ENCODE results near the gene C8A. TPM values are rescaled to one million over a fixed set of nuclear protein-coding genes. Genes with fewer than 3 reads are reported as not detected.

The C8A gene
- total RNA-seq, 2 donors from 2014 or later = not detected

DNA sequence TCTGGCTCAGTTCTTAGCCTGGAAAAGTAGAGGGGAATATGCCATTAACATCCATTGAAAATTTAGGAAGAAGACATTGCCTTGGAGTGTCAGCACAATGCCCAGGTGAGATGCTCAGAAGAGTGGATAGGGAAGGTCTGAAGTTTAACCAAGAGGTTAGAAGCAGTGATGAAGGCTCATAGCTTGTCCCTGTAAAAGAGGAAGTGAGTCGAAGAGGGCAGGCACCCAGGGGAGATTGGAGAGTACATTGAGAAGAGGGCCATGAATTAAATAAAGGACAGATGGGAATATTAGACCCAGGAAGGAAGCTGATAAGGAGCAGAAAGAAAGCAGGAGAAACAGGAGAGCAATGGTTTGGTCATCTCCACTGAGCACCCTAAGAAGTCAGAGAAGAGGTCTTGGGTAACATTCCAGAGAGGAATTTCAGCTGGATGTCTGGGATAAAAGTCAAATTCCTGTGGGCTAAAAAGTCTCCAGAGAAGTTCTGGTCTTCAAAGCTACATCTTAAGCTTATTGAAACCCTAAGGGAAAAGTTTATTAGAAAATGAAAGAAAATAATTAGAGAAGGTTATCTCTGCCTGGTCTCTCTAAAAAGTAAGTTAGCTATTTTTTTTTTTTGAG is 93.9 kb downstream of the C8A start:
- Mint-ChIP-seq H3K27me3 (ENCODE audit: insufficient read depth) (peaks cover 53% of the 10 kb centered on the region), H3K4me1 (no peaks in the 10 kb centered on the region)
- H3K27me3 ChIP-seq (ENCODE audit: control insufficient read depth, insufficient read depth, low read length, poor library complexity, severe bottlenecking) = peaks cover 25% of the 10 kb centered on the region

DNA sequence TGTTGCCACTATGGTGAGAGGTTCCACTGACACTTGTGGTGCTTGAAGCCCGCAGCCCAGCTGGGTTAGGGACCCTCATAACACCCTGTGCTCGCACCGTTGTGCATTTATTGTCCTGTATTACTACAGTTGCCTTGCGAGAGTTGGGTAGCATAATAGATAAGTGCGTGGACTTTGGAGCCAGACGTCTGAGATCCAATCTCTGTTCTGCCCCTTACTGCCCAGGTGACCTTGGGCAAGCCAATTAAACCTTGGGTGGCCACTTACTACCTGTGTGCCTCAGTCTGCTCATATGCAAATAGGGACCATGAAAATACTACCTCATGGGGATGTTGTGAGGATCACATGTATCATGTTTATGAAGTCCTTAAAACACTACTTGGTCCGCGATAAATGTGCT is 97.9 kb downstream of the C8A start:
- H3K9me3 Mint-ChIP-seq = no peaks in the 10 kb centered on the region
- peaks cover 39% of the 10 kb centered on the region for H3K27me3 Mint-ChIP-seq (ENCODE audit: insufficient read depth)
- Histone ChIP-seq H3K27ac (ENCODE audit: low read depth, low read length) (no peak overlapping the region), H3K36me3 (ENCODE audit: control insufficient read depth, insufficient read depth, low read length) (no peaks in the 10 kb centered on the region), H3K27me3 (ENCODE audit: control insufficient read depth, insufficient read depth, low read length, poor library complexity, severe bottlenecking) (peaks cover 11% of the 10 kb centered on the region), H3K9me3 (ENCODE audit: control insufficient read depth, low read length) (no peaks in the 10 kb centered on the region), H3K4me3 (ENCODE audit: low read length) (no peak overlapping the region), H3K4me1 (ENCODE audit: control insufficient read depth, insufficient read depth, low read length) (no peaks in the 10 kb centered on the region), H3K9ac (ENCODE audit: extremely low read depth, low read length, poor library complexity, severe bottlenecking) (no peak overlapping the region)
- H3K36me3 Mint-ChIP-seq (ENCODE audit: low read depth) = no peaks in the 10 kb centered on the region
- 88 to 95% methylated on average over 8 of the region's 8 CpGs for WGBS, 2 experiments (ENCODE audit: insufficient coverage in 1 of 2, insufficient read length in 1 of 2)
- no peak overlapping the region for H3K4me3 Mint-ChIP-seq
- no peak for DNase-seq
- no peak overlapping the region for H3K27ac Mint-ChIP-seq
- TF ChIP-seq, protein P1, sequence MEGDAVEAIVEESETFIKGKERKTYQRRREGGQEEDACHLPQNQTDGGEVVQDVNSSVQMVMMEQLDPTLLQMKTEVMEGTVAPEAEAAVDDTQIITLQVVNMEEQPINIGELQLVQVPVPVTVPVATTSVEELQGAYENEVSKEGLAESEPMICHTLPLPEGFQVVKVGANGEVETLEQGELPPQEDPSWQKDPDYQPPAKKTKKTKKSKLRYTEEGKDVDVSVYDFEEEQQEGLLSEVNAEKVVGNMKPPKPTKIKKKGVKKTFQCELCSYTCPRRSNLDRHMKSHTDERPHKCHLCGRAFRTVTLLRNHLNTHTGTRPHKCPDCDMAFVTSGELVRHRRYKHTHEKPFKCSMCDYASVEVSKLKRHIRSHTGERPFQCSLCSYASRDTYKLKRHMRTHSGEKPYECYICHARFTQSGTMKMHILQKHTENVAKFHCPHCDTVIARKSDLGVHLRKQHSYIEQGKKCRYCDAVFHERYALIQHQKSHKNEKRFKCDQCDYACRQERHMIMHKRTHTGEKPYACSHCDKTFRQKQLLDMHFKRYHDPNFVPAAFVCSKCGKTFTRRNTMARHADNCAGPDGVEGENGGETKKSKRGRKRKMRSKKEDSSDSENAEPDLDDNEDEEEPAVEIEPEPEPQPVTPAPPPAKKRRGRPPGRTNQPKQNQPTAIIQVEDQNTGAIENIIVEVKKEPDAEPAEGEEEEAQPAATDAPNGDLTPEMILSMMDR (conservative IDR thresholded peaks at IDR 0.05) = no peak
- H3K4me1 Mint-ChIP-seq = peaks cover under 1% of the 10 kb centered on the region

More for the DNA sequence above, 93.9 kb downstream of the C8A start:
- DNase-seq = no peak
- Mint-ChIP-seq H3K27ac (no peak overlapping the region), H3K9me3 (no peaks in the 10 kb centered on the region), H3K4me3 (no peak overlapping the region), H3K36me3 (ENCODE audit: low read depth) (no peaks in the 10 kb centered on the region)
- Histone ChIP-seq H3K4me1 (ENCODE audit: control insufficient read depth, insufficient read depth, low read length) (no peaks in the 10 kb centered on the region), H3K9ac (ENCODE audit: extremely low read depth, low read length, poor library complexity, severe bottlenecking) (no peak overlapping the region), H3K4me3 (ENCODE audit: low read length) (no peak overlapping the region), H3K27ac (ENCODE audit: low read depth, low read length) (no peak overlapping the region), H3K9me3 (ENCODE audit: control insufficient read depth, low read length) (no peaks in the 10 kb centered on the region), H3K36me3 (ENCODE audit: control insufficient read depth, insufficient read depth, low read length) (no peaks in the 10 kb centered on the region)
- TF ChIP-seq, protein P1 (conservative IDR thresholded peaks at IDR 0.05) = no peak
- 96 to 100% methylated on average over 1 of the region's 1 CpG for WGBS, 2 experiments (ENCODE audit: insufficient coverage in 1 of 2, insufficient read length in 1 of 2)

DNA sequence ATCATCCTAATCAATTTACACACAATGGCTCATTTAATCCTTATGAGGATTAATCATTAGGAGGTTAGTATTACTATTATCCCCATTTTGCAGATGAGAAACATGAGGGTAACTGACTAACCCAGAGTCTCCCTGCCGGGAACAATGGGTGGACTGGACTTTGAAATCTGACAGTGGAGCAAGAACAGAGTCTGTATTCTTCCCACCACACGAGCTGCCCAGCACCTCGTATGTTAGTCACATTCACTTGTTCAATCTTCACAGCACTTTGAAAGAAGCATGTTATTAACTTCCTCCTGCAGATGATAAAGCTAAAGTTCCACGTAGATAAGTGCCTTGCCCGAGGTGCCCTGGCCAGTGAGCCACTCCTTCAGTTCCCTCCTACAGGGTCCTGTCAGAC is 98.8 kb downstream of the C8A start:
- 65 to 70% methylated on average over 5 of the region's 5 CpGs for WGBS, 2 experiments (ENCODE audit: insufficient coverage in 1 of 2, insufficient read length in 1 of 2)
- H3K27me3 Mint-ChIP-seq (ENCODE audit: insufficient read depth) = peaks cover 39% of the 10 kb centered on the region
- Histone ChIP-seq H3K27ac (ENCODE audit: low read depth, low read length) (no peak overlapping the region), H3K9me3 (ENCODE audit: control insufficient read depth, low read length) (no peaks in the 10 kb centered on the region), H3K4me3 (ENCODE audit: low read length) (no peak overlapping the region), H3K4me1 (ENCODE audit: control insufficient read depth, insufficient read depth, low read length) (no peaks in the 10 kb centered on the region), H3K9ac (ENCODE audit: extremely low read depth, low read length, poor library complexity, severe bottlenecking) (no peak overlapping the region), H3K36me3 (ENCODE audit: control insufficient read depth, insufficient read depth, low read length) (no peaks in the 10 kb centered on the region), H3K27me3 (ENCODE audit: control insufficient read depth, insufficient read depth, low read length, poor library complexity, severe bottlenecking) (peaks cover 11% of the 10 kb centered on the region)
- peaks cover 10% of the 10 kb centered on the region for H3K4me1 Mint-ChIP-seq
- no peak overlapping the region for H3K4me3 Mint-ChIP-seq
- DNase-seq = peak; percentile 3
- TF ChIP-seq, protein P1 (conservative IDR thresholded peaks at IDR 0.05) = no peak
- no peaks in the 10 kb centered on the region for H3K36me3 Mint-ChIP-seq (ENCODE audit: low read depth)
- no peak overlapping the region for H3K27ac Mint-ChIP-seq
- H3K9me3 Mint-ChIP-seq = no peaks in the 10 kb centered on the region

Data from endodermal cell (in vitro differentiated cells).